ENCODE measurements around the gene FLT1.

Gene FLT1

DNA sequence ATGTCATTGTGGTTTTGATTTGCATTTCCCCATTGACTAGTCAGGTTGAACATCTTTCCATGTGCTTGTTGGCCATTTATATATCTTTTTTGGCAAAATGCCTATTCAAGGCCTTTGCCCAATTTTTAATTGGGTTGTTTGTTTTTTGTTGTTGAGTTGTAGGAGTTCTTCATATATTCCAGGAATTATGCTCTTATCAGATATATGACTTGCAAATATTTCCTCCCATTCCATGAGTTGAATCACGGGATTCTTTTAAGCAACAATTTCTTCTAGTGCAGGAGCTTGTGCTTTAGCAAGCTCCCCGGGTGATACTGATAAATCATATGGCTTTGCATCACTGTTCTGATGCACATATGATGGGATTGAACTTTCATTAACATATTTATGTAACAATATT is 47.0 kb upstream of the FLT1 start:
- TF ChIP-seq EZH2 (IDR thresholded peaks at IDR 0.05; ENCODE audit: borderline replicate concordance, low read length) (no peak), CTCF (IDR thresholded peaks at IDR 0.05; ENCODE audit: low read length) (no peak)
- Histone ChIP-seq H3K27ac (ENCODE audit: low read depth, low read length, poor library complexity, severe bottlenecking) (no peak overlapping the region), H3K4me3 (ENCODE audit: low read depth, low read length, poor library complexity, severe bottlenecking) (no peak overlapping the region), H4K20me1 (ENCODE audit: insufficient read depth, low read length) (no peaks in the 10 kb centered on the region), H2AFZ (ENCODE audit: low read length) (no peak overlapping the region), H3K27me3 (ENCODE audit: insufficient read depth, low read length) (no peaks in the 10 kb centered on the region), H3K9ac (ENCODE audit: low read length) (no peak overlapping the region), H3F3A (ENCODE audit: insufficient read depth, low read length) (no peaks in the 10 kb centered on the region), H3K9me2 (ENCODE audit: low read depth, low read length) (no peaks in the 10 kb centered on the region), H3K79me2 (ENCODE audit: insufficient read depth, low read length) (no peaks in the 10 kb centered on the region), H3K4me1 (ENCODE audit: insufficient read depth, low read length, severe bottlenecking) (no peaks in the 10 kb centered on the region), H3K9me3 (ENCODE audit: low read length) (no peaks in the 10 kb centered on the region), H3K36me3 (ENCODE audit: insufficient read depth, low read length) (no peaks in the 10 kb centered on the region), H3K4me2 (ENCODE audit: low read length) (no peak overlapping the region)

DNA sequence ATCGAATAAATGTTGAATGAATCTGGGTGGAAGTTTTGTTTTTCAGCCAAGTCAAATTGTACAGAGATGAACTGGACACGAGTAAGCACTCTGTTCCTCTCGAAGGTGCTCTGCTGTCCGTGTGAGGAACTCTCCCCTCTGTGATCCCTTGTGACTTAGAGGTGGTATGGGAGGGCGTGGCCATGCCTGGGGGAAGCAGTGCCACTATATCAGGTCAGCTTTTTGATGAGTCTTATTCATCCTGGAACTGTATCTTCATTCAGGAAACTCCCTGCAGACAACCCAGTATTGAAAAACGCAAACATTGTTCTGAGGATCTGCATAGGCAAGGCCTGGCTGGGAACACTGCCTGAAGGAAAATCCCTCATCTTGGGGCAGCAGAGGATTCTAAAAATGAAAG is 45.7 kb upstream of the FLT1 start:
- H3K9ac ChIP-seq (ENCODE audit: low read length): no peak overlapping the region
- no peak overlapping the region for H3K4me2 ChIP-seq (ENCODE audit: low read length)
- TF ChIP-seq CTCF (IDR thresholded peaks at IDR 0.05; ENCODE audit: low read length) (no peak), EZH2 (IDR thresholded peaks at IDR 0.05; ENCODE audit: borderline replicate concordance, low read length) (no peak)
- H3K9me3 ChIP-seq (ENCODE audit: low read length): no peaks in the 10 kb centered on the region
- H3K27ac ChIP-seq (ENCODE audit: low read depth, low read length, poor library complexity, severe bottlenecking): no peak overlapping the region
- H3K9me2 ChIP-seq (ENCODE audit: low read depth, low read length): no peaks in the 10 kb centered on the region
- H4K20me1 ChIP-seq (ENCODE audit: insufficient read depth, low read length): no peaks in the 10 kb centered on the region
- H3K4me3 ChIP-seq (ENCODE audit: low read depth, low read length, poor library complexity, severe bottlenecking): no peak overlapping the region
- no peaks in the 10 kb centered on the region for H3K79me2 ChIP-seq (ENCODE audit: insufficient read depth, low read length)
- no peaks in the 10 kb centered on the region for H3K27me3 ChIP-seq (ENCODE audit: insufficient read depth, low read length)
- no peaks in the 10 kb centered on the region for H3F3A ChIP-seq (ENCODE audit: insufficient read depth, low read length)
- no peak overlapping the region for H2AFZ ChIP-seq (ENCODE audit: low read length)
- no peaks in the 10 kb centered on the region for H3K36me3 ChIP-seq (ENCODE audit: insufficient read depth, low read length)
- no peaks in the 10 kb centered on the region for H3K4me1 ChIP-seq (ENCODE audit: insufficient read depth, low read length, severe bottlenecking)

- H3K9ac ChIP-seq (ENCODE audit: low read length): no peak overlapping the region
- no peaks in the 10 kb centered on the region for H3K79me2 ChIP-seq (ENCODE audit: insufficient read depth, low read length)
- no peak overlapping the region for H3K4me2 ChIP-seq (ENCODE audit: low read length)
- no peaks in the 10 kb centered on the region for H3K9me3 ChIP-seq (ENCODE audit: low read length)
- H2AFZ ChIP-seq (ENCODE audit: low read length): no peak overlapping the region
- H3K36me3 ChIP-seq (ENCODE audit: insufficient read depth, low read length): no peaks in the 10 kb centered on the region
- no peaks in the 10 kb centered on the region for H3K4me1 ChIP-seq (ENCODE audit: insufficient read depth, low read length, severe bottlenecking)
- no peaks in the 10 kb centered on the region for H3F3A ChIP-seq (ENCODE audit: insufficient read depth, low read length)
- H3K4me3 ChIP-seq (ENCODE audit: low read depth, low read length, poor library complexity, severe bottlenecking): no peak overlapping the region
- TF ChIP-seq CTCF (IDR thresholded peaks at IDR 0.05; ENCODE audit: low read length): no peak
- TF ChIP-seq EZH2 (IDR thresholded peaks at IDR 0.05; ENCODE audit: borderline replicate concordance, low read length): no peak
- H3K27me3 ChIP-seq (ENCODE audit: insufficient read depth, low read length): no peaks in the 10 kb centered on the region
- no peaks in the 10 kb centered on the region for H4K20me1 ChIP-seq (ENCODE audit: insufficient read depth, low read length)
- no peak overlapping the region for H3K27ac ChIP-seq (ENCODE audit: low read depth, low read length, poor library complexity, severe bottlenecking)
- no peaks in the 10 kb centered on the region for H3K9me2 ChIP-seq (ENCODE audit: low read depth, low read length)
Observed at GRCh38 chr13:28539625-28540286, 44.8 kb upstream of the FLT1 start.

All from OCI-LY1 (cell line).